HuH-7.5 (cell line): ENCODE measurements around the gene CTF1.
"Not testable (repeated sequence)": the region's sequence is repeated elsewhere in the genome, so short reads cannot be mapped to it uniquely, and the experiment has no call there.

Source experiments
- DNase-seq: peaks from one replicate; pipeline ENCODE4 v3.0.0; 2011; ENCODE audit warnings: low spot score

CTF1 gene, protein sequence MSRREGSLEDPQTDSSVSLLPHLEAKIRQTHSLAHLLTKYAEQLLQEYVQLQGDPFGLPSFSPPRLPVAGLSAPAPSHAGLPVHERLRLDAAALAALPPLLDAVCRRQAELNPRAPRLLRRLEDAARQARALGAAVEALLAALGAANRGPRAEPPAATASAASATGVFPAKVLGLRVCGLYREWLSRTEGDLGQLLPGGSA

DNA sequence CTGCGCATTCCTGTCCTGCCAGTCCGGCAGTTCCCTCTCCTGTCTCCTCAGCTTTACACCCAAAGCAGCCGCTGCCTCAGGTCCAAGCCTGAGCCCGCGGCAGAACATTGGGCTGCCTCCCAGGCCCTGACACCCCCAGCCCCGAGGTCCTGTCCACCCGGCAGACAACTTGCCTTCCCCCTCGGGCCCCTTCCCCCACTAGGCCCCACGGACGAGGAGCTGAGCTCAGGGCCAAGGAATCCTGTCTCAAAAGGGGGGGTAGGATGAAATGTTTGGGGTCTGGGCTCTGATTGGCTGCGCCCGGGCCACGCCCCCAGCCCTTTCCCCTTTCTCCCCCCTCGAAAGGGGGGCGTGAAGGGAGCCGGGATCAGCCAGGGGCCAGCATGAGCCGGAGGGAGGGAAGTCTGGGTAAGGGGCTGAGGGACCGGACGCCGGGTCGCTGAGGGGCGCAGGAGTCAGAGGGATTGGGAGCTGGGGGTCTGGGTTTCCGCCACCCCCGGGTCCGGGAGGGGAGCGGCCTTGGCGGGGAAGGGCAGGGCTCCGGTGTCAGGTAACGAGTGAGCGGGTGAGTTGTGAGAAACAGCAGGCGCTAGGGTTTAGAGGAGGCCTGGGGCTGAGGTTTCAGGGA lies at the start of gene CTF1:
TSS of gene CTF1 (plus strand) at position 354 of the 628 bp plus-strand sequence. CDS start at position 384, 30 bp downstream.
- no peak for DNase-seq

DNA sequence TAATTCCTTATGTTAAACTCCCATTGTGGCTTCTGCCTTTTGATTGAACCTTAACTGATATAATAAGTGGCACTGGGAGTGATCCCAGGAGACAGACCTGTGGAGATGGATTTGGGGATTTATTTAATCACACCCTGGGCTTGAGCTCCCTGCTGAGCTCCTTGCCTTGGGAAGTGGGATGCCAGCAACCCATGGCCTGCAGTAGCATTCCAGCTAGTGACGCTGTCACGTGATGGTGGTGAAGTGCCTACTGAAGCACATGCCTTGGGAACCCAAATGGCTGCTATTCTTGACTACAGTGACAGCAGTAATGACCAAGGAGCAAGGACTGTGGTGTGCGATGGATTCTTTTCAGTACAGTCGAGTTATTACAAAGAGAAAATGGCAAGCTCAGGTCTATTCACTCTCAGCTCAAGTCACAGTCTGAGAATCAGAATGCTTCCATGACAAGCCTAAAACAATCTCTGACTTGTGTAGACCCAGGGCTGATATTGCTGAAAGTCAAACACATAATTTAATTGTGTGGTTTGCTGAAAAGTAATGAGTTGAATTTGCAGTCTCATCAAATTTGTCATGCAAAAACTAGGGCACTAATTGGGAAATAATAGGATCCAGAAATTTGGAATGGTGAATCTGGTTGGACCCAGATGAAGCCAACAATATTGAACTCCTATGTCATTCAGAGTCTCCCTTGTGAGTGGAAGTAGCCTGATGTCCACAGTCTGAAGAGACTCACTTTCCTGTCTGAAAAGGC lies 49.6 kb upstream of the CTF1 start:
- no peak for DNase-seq

DNA sequence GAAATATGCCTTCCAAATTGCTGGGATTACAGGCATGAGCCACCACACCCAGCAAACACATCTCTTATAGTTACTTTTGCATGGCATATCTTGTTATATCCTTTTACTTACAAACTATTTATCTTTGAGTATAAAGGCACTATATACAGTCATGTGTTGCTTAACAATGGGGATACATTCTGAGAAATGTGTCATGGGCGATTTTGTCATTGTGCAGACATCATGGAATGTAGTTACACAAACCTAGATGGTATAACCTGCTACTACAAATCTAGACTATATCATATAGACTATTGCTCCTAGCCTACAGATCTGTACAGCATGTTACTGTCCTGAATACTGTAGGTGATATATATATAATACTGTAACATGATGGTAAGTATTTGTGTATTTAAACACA lies 46.2 kb upstream of the CTF1 start:
- DNase-seq = no peak

DNA sequence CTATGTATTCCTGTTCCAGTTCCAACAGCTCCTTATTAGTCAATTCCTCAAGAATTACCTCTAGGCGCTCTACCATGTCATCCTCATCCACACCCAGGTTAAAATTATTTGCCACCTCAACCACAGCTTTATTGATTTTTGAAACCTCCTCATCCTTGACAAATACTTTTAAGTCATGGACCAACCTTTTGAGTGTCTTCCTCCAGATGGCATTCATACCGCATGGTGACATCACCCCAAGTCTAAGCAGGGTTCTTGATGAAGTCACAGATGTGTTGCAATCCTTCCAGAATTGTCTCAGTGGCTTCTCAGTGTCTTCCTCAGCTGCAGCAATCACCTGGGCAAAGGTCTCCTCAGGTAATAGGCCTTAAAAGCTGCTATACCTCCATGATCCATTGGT lies 42.7 kb upstream of the CTF1 start:
- no peak for DNase-seq

DNA sequence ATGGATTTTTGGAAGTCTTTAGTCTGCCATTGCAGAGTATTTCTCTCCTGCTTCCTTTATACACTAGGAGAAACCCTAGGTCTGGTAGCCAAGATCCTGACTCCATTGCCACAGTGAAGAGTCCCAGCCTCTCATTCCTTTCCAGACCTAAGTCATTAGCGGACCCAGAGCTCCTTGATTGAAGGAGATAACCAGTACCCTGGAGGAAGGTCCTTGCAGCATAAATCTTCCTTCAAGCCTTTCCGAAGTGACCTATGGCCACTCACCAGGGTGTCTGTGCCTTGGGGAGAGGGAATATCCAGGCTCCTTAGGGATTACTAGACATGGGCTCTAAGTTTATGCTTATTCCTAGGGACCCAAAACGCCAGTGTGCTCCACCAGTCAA lies 38.3 kb upstream of the CTF1 start:
- DNase-seq = no peak

DNA sequence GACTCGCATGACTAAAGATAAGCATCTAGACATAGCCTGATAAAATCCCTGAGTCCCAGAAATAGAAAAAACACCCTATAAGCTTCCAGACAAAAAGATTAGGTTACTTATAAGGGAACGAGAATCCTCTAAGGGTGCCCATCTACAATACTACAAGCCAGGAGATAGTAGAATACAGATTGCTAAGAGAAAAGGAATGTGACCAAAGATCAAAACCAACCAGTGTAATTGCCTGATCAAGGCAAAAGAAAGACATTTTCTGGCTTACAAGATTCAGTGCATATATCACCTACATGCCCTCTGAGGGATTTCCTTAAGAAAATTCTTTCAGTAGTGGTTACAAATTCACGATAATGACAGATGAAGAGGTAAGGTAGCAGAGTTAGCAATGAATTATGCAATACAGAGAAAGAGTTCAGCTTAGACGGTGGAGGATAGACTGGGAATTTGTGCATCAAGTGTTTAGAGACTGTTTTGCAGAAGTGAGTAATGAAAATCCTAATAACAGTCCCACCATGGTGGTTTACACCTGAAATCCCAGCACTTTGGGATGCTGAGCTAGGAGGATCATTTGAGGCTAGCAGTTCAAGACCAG lies 37.5 kb upstream of the CTF1 start:
- no peak for DNase-seq

DNA sequence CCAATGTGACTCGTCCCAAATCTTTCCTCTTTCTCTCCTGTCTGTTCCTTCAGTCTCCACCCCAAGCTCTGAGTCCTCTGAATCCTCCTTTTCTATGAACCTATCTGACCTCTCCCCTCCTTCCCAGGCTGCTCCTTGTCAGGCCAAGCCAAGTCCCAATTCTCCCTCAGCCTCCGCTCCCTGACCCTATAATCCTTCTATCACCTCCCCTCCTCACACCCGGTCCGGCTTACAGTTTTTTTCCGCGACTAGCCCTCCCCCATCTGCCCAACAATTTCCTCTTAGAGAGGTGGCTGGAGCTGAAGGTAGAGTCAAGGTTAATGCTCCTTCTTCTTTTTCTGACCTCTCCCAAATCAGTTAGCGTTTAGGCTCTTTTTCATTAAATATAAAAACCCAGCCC lies 35.7 kb upstream of the CTF1 start:
- DNase-seq = not testable (repeated sequence)

DNA sequence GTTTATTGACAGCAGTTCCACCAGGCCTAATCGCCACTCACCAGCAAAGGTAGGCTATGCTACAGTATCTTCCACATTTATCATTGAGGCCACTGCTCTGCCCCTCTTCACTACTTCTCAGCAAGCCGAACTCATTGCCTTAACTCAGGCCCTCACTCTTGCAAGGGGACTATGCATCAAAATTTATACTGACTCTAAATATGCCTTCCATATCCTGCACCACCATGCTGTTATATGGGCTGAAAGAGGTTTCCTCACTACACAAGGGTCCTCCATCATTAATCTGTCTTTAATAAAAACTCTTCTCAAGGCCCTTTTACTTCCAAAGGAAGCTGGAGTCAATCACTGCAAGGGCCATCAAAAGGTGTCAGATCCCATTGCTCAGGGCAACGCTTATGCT lies 33.2 kb upstream of the CTF1 start:
- not testable (repeated sequence) for DNase-seq

DNA sequence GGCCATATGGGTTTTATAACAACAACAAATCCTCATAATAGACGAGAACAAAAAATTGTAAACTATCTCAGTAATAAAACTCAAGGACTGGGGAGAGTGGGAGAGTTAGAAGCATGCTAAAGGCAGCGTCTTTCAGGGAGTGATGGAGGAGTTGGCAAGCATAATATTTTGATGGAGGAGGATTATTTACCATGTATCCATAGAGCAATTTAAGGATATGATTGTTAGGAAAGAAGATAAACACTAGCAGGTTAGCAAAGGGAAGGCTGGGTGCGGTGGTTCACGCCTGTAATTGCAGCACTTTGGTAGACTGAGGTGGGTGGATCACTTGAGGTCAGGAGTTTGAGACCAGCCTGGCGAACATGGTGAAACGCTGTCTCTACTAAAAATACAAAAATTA lies 30.4 kb upstream of the CTF1 start:
- DNase-seq = no peak

DNA sequence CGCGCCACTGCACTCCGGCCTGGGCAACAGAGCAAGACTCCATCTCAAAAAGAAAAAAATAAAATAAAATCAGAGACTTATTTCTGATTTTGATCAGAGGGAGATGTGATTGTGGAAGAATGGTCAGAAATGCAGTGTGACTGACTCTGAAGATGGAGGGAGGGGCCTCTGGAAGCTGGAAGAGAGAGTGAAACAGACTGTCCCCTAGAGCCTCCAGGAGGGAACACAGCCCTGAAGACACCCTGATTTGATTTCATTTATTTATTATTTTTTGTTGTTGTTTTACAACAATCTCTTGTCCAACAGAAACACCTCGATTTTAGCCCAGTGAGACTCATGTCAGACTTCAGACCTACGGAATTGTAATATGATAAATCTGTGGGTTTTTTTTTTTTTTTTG lies 28.7 kb upstream of the CTF1 start:
- no peak for DNase-seq

DNA sequence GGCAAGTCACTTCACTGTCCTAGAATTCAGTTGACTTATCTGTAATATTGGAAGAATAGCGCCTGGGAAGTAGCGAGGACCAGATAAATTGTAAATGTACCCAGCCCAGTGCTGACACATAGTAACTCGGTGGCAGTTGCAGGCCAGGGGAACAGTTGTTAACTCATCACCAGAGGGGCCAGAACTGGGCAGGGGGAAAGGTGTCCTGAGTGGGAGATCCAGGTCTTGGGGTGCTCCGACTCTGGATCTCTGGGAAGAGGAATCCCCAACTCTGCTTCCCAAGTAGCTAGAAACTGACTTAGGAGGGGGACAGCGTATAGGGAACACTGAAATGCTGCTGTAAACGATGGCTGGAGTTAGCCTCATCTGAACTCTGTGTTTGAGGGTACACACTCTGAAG lies 25.5 kb upstream of the CTF1 start:
- no peak for DNase-seq

DNA sequence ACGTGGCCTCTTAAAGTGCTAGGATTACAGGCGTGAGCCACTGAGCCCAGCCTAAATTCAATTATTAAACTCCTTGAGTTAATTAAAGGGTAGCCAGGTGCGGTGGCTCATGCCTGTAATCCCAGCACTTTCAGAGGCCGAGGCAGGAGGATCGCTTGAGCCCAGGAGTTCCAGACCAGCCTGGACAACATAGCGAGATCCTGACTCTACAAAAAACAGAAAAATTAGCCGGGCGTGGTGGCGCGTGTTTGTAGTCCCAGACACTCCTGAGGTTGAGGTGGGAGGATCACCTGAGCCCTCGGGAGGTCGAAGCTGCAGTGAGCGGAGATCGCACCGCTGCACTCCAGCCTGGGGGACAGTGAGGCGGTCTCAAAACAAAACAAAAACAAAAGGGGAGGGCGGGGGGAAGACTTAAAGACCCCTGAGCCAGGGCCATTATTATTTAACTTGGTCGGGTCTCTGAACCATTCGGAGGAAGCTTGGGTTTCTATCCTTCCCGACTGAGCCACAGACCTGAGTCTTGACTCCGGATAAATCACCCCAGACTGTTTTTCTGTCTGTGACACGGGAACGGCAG lies 22.1 kb upstream of the CTF1 start:
- no peak for DNase-seq

DNA sequence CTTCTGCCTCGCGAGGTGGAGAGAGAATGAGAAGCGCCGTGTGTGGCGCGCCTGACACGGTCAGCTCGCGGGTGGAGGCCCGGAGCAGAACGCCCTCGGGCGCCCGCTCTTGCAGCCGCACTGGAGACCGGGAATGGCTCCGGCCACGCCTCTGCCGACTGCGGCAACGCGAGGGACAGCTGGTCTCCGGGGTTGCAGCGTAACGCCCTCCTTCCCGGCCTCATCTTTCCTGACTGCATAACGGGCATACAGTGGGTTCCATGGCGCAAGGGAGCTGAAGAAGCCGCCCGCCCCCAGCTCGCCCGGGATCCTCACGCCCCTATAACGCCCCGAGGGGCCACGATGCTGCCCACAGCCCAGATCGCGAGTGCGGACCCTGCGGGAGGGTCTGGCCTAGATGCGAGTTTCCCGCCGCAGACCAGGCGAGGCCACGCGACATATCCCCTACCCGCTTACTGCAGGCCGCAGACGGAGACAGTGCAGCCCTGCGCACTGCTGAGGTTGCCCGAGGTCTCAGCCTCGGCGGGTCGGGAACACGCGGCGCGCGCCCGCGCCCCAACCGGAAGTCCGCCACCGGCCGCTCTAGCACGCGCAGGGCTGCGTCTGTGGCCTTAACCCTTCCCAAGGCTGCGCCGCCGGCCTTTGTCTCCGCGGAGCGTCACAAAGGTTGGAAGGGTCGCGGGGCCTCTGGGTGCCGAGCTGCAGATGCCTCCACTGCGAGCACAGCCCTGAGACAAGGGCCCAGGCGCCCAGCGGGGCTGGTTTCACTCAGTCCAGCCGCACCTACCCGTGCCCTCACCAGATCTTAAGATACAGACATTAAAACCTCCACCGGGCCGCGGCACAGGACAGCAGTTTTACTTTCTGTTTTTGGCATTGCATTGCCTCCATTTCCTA lies 21.3 kb upstream of the CTF1 start:
- DNase-seq = peak; percentile 78

DNA sequence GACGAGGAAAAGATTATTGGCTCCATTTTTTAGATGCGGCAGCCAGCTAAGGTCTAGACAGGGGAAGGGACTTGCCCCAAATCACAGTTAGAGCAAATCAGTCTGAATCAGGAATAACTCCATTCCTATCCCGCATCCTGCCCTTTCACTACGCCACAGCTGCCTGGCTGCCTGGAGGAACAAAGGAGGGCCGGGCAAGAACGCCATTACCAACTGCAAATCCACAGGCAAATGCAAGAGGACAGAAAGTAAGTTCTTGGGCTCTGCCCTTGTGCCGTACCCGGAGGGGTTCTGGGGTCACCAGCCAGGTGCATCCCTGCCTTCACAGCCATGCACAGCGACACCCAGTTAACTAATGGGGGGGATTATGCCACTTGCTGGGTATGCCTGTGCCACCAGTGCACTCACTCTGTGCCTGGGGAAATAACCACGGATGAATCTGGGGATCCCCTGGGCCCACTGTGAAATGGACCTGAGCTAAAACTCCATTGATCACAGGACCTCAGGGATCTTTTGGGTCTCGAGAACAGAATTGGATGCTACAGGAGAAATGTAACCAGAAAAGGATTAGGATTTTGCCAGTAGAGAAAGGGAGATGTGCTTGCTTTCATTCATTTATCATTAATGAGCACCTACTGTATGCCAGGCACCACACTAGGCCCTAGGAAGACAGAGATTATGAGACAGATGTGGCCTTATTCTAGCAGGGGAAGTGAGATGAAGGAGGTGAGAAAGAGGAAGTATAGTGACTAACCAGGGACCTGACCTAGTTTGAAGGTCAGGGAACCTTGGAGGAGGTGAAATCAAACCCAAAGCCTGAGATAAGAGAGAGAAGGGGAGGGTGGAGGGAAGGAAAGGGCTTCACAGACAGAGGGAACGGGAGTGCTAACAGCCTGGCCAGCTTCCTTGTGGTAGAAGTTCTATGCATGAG lies 20.3 kb upstream of the CTF1 start:
- DNase-seq = no peak

DNA sequence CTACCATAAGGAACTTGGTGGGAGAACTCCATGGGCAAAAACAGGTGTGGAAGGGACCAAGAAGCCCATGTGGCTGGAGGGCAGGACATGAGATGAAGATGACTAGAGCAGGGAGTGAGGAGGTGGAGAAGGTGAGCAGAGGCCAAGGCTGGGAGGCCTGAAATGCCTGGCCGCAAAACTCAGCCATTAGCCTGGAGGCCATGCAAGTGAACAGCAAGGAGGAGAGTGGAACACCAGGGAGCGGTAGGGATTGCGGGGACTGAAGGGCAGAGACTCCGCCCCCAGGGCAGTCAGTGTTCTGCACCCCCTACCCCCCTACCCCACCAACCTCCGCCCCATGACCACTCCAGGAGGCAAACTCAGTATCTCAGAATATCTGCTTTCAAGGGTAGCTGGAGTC lies 19.5 kb upstream of the CTF1 start:
- DNase-seq = no peak

DNA sequence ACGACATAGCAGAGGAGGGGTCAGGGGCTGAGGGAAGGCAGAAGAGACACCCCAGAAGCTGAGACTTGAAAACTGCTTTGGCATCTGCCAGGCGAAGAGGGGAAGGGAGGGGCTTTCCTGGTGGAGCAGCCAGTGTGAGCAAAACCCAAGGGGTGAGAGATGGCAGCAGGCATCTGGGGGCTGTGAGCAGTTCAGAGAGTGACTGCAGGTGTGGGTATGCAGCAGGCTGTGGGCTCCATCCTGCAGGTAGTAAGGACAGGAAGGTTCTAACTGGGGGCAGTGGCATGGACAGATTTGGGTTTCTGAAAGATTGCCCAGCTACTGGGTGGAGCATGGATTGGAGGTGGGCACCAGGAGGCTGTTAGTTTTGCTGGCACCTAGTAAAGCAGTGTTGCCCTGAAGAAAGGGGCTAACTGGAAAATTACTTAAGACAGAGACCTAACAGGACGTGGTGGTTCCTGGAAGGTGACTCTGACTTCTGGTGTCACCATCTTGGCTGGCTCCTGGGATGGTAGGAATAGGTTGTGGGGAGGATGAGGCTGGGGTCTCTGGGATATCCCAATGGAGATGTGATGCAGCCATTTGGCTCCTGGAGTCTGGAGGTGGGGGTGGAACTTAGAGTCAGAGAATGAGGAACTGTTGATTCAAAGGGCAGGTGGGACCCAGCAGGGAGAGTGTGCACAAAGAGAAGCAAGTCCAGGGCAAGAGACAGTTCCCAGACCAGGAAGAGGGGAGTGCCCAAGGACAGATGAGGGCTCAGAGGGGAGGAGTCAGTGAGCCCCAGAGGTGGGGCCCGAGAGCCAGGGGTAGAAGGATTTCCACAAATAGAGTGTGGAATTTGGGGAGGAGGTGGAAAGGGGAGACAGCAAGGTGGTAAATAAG lies 13.7 kb upstream of the CTF1 start:
- no peak for DNase-seq

DNA sequence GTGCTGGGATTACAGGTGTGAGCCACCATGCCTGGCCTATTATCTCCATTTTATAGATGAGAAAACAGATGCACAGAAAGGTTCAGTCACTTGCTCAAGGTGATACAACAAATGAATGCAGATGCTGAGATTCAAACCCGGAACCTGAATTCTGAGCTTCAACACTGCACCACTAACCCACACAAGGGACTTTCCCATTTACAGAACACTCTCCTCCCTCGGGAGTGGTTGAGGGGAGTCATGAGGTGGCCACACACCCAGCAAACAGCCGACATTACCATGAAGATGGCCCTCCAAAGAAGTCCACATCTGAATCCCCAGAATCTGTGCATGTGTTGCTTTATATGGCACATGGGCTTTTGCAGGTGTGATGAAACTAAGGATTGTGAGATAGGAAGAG lies 11.7 kb upstream of the CTF1 start:
- no peak for DNase-seq

DNA sequence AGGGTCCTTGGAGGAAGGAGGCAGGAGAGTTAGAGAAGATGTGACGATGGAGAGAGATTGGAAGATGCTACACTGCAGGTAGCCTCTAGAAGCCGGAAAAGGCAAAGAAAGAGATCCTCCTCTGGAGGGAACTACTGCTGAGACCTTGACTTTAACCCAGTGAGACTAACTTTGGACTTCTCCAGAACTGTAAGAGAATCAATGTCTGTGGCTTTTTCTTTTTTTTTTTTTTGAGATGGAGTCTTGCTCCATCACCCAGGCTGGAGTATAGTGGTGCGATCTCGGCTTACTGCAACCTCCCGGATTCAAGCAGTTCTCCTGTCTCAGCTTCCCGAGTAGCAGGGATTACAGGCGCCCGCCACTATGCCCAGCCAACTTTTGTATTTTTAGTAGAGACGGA lies 11.2 kb upstream of the CTF1 start:
- DNase-seq = no peak

DNA sequence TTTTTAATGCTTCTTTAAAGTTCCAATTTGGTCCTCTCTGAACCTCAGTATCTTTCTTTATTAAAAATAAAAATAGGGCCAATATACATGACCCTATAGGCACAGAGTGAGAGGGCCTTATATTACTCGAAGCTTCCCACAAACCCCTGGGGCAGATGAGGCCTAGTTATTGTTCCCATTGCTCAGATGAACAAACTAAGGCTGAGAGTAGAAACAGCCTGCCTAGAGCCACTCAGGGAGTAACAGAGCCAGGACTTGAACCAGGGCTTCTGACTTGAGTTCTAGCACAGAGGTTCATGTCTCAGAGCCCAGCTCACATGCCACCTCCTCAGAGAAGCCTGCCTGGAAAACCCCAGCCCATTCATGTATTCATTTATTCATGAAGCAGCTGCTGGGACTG lies 10.3 kb upstream of the CTF1 start:
- DNase-seq = no peak

DNA sequence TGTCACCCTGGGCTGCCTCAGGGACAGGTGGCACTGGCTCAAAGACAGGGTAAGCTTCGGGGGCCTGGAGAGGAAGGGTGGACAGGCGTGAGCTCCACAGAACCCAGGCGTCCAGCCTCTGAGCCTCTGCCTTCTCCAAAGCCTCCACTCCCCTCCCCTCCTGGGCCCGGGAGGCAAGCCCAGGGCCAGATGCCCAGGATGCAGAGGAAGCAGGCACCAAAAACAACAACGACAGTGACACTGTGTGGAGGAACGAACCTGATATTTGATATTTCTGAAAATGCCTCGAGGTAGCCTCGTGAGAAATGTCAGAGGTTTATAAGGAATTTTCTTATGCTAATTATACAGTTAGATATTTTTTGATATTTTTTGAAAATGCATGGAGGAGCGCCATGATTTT lies 8.5 kb upstream of the CTF1 start:
- no peak for DNase-seq
